Suprapubic skin (tissue), 4 donors: Measurements from ENCODE around the gene PPP1R3C. TPM values are rescaled to one million over a fixed set of nuclear protein-coding genes. Genes with fewer than 3 reads are reported as not detected.
A peak's percentile ranks its signal among the peaks of the same experiment; 100 is the strongest.

ENCODE experiments used
- DNase-seq, 2 donors: peaks; one replicate each; pipeline ENCODE4 v3.0.0-alpha.2; 2019; ENCODE audit warnings: low spot score in 2 of 2
- H3K27ac ChIP-seq: fragments of 200-600 bp; sonication (generic); one replicate; pipeline ENCODE4 v1.5.1; 2019
- H3K27me3 ChIP-seq: fragments of 200-600 bp; sonication (generic); one replicate; pipeline ENCODE4 v1.5.1; 2019
- H3K36me3 ChIP-seq: fragments of 200-600 bp; sonication (generic); one replicate; pipeline ENCODE4 v1.5.1; 2019
- H3K4me1 ChIP-seq: fragments of 200-600 bp; sonication (generic); one replicate; pipeline ENCODE4 v1.5.1; 2019
- H3K4me3 ChIP-seq: fragments of 200-600 bp; sonication (generic); one replicate; pipeline ENCODE4 v1.5.1; 2019; ENCODE audit warnings: mild to moderate bottlenecking
- H3K9me3 ChIP-seq: fragments of 200-600 bp; sonication (generic); one replicate; pipeline ENCODE4 v1.5.1; 2019
- CTCF ChIP-seq, 2 donors: fragments of 200-600 bp in 1 of 2; fragments of 450-650 bp in 1 of 2; sonication (generic) in 1 of 2; IDR thresholded peaks; one replicate each; pipeline ENCODE4 v1.5.1; 2016 to 2019; ENCODE audit warnings: antibody characterized with exemption in 2 of 2, mild to moderate bottlenecking in 1 of 2, moderate library complexity in 1 of 2
- EP300 ChIP-seq: sonication (generic); formaldehyde crosslinking; IDR thresholded peaks from one replicate; pipeline ENCODE4 v1.6.1; 2017; ENCODE audit warnings: antibody characterized with exemption
- POLR2A ChIP-seq, 2 donors: fragments of 450-650 bp; IDR thresholded peaks; one replicate each; pipeline ENCODE4 v1.6.1; 2017; ENCODE audit warnings: antibody characterized with exemption in 2 of 2, mild to moderate bottlenecking in 2 of 2, moderate library complexity in 2 of 2
- POLR2AphosphoS5 ChIP-seq, 3 donors: sonication (generic); formaldehyde crosslinking; IDR thresholded peaks; one replicate each; pipeline ENCODE4 v1.6.1; 2017; ENCODE audit warnings: antibody characterized with exemption in 3 of 3
- WGBS: methylation state at CpG from one replicate; pipeline ENCODE4 v1.1.5; 2018; 5-methylcytosine and 5-hydroxymethylcytosine counted together
- total RNA-seq, 4 donors: library from RNA; depleted of rRNA; stranded (reverse); fragments of >200 nt; gene quantifications; one replicate each; pipeline ENCODE4 v1.1.0, GENCODE V29; 2016

The PPP1R3C gene
- total RNA-seq, 4 donors from 2014 or later = 4.8 to 10.3 (median 6.3) TPM

GRCh38 chr10:91635401-91636400, 2.8 kb upstream of the PPP1R3C start:
- 40% methylated on average over 10 of the region's 10 CpGs for WGBS
- Histone ChIP-seq H3K27me3 (no peaks in the 10 kb centered on the region), H3K9me3 (no peaks in the 10 kb centered on the region), H3K36me3 (no peaks in the 10 kb centered on the region), H3K4me1 (peaks cover 53% of the 10 kb centered on the region), H3K27ac (no peak overlapping the region), H3K4me3 (no peak overlapping the region)
- peak in 1 of 2 donors; percentile 67 for DNase-seq
- TF ChIP-seq CTCF (IDR thresholded peaks at IDR 0.05) = peak; percentile 60 to 62
- TF ChIP-seq EP300 = no peak
- no peak for TF ChIP-seq POLR2AphosphoS5 (IDR thresholded peaks at IDR 0.05)
- TF ChIP-seq POLR2A (IDR thresholded peaks at IDR 0.05) = no peak

- Histone ChIP-seq H3K4me3 (no peak overlapping the region), H3K27ac (no peak overlapping the region), H3K36me3 (no peaks in the 10 kb centered on the region), H3K9me3 (no peaks in the 10 kb centered on the region), H3K27me3 (no peaks in the 10 kb centered on the region), H3K4me1 (peaks cover 54% of the 10 kb centered on the region)
- no peak for DNase-seq
- TF ChIP-seq CTCF (IDR thresholded peaks at IDR 0.05) (no peak), EP300 (no peak), POLR2AphosphoS5 (IDR thresholded peaks at IDR 0.05) (no peak), POLR2A (IDR thresholded peaks at IDR 0.05) (no peak)
- whole genome bisulfite sequencing = 84% methylated on average over 3 of the region's 3 CpGs
Observed at GRCh38 chr10:91634898-91635297, 2.0 kb upstream of the PPP1R3C start.

GRCh38 chr10:91634246-91634645, 1.4 kb upstream of the PPP1R3C start:
- DNase-seq = no peak
- no peaks in the 10 kb centered on the region for H3K36me3 ChIP-seq
- no peak overlapping the region for H3K4me3 ChIP-seq
- 51% methylated on average over 5 of the region's 5 CpGs for WGBS
- no peaks in the 10 kb centered on the region for H3K9me3 ChIP-seq
- peaks cover 56% of the 10 kb centered on the region for H3K4me1 ChIP-seq
- TF ChIP-seq POLR2AphosphoS5 (IDR thresholded peaks at IDR 0.05) (no peak), CTCF (IDR thresholded peaks at IDR 0.05) (no peak)
- no peaks in the 10 kb centered on the region for H3K27me3 ChIP-seq
- no peak overlapping the region for H3K27ac ChIP-seq

GRCh38 chr10:91630625-91631024, 2.2 kb downstream of the PPP1R3C start:
- peaks cover under 1% of the 10 kb centered on the region for H3K36me3 ChIP-seq
- no peak overlapping the region for H3K27ac ChIP-seq
- no peaks in the 10 kb centered on the region for H3K9me3 ChIP-seq
- no peaks in the 10 kb centered on the region for H3K27me3 ChIP-seq
- 87% methylated on average over 10 of the region's 10 CpGs for WGBS
- TF ChIP-seq POLR2A (IDR thresholded peaks at IDR 0.05) = no peak
- TF ChIP-seq EP300 = no peak
- no peak for TF ChIP-seq CTCF (IDR thresholded peaks at IDR 0.05)
- TF ChIP-seq POLR2AphosphoS5 (IDR thresholded peaks at IDR 0.05) = no peak
- peaks cover 63% of the 10 kb centered on the region for H3K4me1 ChIP-seq
- DNase-seq = no peak
- peak overlapping the region; percentile 64 for H3K4me3 ChIP-seq

GRCh38 chr10:91629715-91630549, 2.9 kb downstream of the PPP1R3C start:
- no peak for DNase-seq
- Histone ChIP-seq H3K27ac (no peak overlapping the region), H3K4me1 (peaks cover 56% of the 10 kb centered on the region), H3K4me3 (peak overlapping the region; percentile 64), H3K27me3 (no peaks in the 10 kb centered on the region), H3K36me3 (peaks cover 4% of the 10 kb centered on the region), H3K9me3 (no peaks in the 10 kb centered on the region)
- WGBS = 85% methylated on average over 11 of the region's 11 CpGs
- no peak for TF ChIP-seq CTCF (IDR thresholded peaks at IDR 0.05)
- TF ChIP-seq EP300 = no peak
- TF ChIP-seq POLR2A (IDR thresholded peaks at IDR 0.05) = no peak
- TF ChIP-seq POLR2AphosphoS5 (IDR thresholded peaks at IDR 0.05) = no peak
